ENCODE measurements around the gene TMCO6. TPM values are rescaled to one million over a fixed set of nuclear protein-coding genes. Genes with fewer than 3 reads are reported as not detected.
"Not testable (repeated sequence)": the region's sequence is repeated elsewhere in the genome, so short reads cannot be mapped to it uniquely, and the experiment has no call there.

The TMCO6 gene
- total RNA-seq, 4 donors from 2014 or later, result 16.1 to 48.7 (median 29.3) TPM

DNA sequence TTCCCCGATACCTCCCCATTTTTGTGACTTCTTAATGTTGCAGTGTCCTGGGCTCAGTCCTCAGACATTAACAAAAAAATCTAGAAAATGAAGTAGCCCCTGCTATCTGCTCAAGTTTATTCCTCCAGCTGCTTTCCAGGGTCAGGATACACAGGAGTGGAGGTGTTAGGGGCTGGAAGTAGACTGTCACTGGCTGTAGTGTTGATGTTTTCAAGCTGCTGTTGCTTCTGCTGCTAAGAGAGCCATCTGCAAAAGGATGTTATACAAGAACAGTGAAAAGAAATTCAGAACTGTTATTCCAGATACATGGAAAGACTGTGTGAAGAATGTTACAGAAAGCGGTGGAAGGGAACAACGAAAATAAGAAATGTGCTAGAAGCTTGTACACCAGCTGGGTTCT, 16.9 kb upstream of the TMCO6 start:
- Histone ChIP-seq H3K27ac (no peak overlapping the region), H3K9me3 (no peaks in the 10 kb centered on the region), H3K4me3 (replicated peaks in 1 of 3) (no peak overlapping the region), H3K27me3 (no peaks in the 10 kb centered on the region), H3K36me3 (no peaks in the 10 kb centered on the region), H3K4me1 (no peaks in the 10 kb centered on the region)
- WGBS, 2 donors, result 86 to 94% methylated on average over 3 of the region's 3 CpGs
- intact Hi-C loops (cut with DNase I), result no loop called here
- TF ChIP-seq, protein P1, sequence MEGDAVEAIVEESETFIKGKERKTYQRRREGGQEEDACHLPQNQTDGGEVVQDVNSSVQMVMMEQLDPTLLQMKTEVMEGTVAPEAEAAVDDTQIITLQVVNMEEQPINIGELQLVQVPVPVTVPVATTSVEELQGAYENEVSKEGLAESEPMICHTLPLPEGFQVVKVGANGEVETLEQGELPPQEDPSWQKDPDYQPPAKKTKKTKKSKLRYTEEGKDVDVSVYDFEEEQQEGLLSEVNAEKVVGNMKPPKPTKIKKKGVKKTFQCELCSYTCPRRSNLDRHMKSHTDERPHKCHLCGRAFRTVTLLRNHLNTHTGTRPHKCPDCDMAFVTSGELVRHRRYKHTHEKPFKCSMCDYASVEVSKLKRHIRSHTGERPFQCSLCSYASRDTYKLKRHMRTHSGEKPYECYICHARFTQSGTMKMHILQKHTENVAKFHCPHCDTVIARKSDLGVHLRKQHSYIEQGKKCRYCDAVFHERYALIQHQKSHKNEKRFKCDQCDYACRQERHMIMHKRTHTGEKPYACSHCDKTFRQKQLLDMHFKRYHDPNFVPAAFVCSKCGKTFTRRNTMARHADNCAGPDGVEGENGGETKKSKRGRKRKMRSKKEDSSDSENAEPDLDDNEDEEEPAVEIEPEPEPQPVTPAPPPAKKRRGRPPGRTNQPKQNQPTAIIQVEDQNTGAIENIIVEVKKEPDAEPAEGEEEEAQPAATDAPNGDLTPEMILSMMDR (IDR thresholded peaks at IDR 0.05), result no peak
- TF ChIP-seq POLR2A (IDR thresholded peaks at IDR 0.05), result no peak
- DNase-seq, result no peak

DNA sequence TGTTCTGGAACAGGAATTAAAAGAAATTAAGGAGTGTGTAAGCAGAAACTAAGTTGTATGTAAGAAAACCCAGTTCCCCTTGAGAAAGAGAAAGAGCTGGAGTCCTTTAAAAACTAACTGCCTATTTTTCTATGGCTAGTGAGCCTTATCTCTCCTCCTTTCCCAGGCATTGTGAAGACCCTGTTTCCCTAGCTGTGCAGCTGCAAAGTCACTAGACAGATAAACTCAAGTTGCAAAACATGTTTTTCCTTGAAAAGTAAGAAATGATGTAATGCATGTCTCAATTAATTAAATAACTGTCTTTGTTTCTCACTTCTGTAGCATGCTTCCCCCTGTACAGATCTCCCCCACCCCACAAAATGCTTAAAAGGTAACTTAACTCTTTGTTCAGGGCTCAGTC, 16.2 kb upstream of the TMCO6 start:
- H3K36me3 ChIP-seq; H3K4me1 ChIP-seq; H3K4me3 ChIP-seq (replicated peaks in 1 of 3); H3K9me3 ChIP-seq; H3K27me3 ChIP-seq; H3K27ac ChIP-seq; DNase-seq; intact Hi-C loops (cut with DNase I): not testable (repeated sequence)

DNA sequence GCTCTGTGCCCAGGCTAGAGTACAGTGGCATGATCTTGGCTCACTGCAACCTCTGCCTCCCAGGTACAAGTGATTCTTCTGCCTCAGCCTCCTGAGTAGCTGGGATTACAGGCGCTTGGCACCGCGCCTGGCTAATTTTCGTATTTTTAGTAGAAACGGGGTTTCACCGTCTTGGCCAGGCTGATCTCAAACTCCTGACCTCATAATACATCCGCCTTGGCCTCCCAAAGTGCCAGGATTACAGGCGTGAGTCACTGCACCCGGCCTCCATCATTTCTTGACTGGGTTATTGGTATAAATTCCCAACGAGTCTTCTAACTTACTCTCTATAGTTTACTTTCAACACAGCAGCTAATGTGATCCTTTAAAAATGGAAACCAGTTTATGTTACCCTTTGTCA, 14.4 kb upstream of the TMCO6 start:
- 87 to 88% methylated on average over 10 of the region's 10 CpGs for WGBS, 2 donors
- H3K27me3 ChIP-seq; DNase-seq; intact Hi-C loops (cut with DNase I); H3K4me1 ChIP-seq; H3K36me3 ChIP-seq; H3K4me3 ChIP-seq (replicated peaks in 1 of 3); H3K9me3 ChIP-seq; H3K27ac ChIP-seq: not testable (repeated sequence)

DNA sequence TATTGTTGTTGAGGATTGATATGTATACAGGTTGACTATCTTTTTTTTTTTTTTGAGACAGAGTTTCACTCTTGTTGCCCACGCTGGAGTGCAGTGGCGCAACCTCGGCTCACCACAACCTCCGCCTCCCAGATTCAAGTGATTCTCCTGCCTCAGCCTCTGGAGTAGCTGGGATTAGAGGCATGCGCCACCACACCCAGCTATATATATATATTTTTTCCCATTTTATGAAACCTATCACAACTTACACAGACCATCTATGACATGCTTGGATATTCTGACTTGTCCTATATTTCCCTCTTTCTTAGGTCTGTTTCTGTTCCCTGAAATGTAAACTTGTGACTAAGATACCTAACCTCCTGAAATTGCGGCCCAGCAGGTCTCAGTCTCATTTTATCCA, 11.3 kb upstream of the TMCO6 start:
- H3K4me3 ChIP-seq (replicated peaks in 1 of 3), result no peak overlapping the region
- no peaks in the 10 kb centered on the region for H3K36me3 ChIP-seq
- no peak for DNase-seq
- no peaks in the 10 kb centered on the region for H3K9me3 ChIP-seq
- TF ChIP-seq POLR2A (IDR thresholded peaks at IDR 0.05), result no peak
- TF ChIP-seq, protein P1 (IDR thresholded peaks at IDR 0.05), result no peak
- peaks cover 0 to 9% of the 10 kb centered on the region in 2 donors for H3K4me1 ChIP-seq
- intact Hi-C loops (cut with DNase I), result no loop called here
- 85 to 87% methylated on average over 6 of the region's 6 CpGs for WGBS, 2 donors
- no peak overlapping the region for H3K27ac ChIP-seq
- no peaks in the 10 kb centered on the region for H3K27me3 ChIP-seq

DNA sequence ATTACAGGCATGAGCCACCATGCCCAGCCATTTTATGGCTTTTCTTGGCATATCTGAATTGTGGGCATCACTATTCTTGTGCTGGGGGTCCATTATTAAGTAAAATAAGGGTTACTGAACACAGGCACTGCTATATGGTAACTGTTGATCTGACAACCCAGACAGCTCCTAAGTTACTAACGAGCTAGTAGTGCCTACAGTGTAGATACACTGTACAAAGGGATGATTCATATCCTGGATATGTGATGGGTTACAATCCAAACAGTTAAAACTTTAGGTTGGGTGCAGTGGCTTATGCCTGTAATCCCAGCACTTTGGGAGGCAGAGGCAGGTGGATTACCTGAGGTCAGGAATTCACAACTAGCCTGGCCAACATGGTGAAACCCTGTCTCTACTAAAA, 10.5 kb upstream of the TMCO6 start:
- TF ChIP-seq POLR2A (IDR thresholded peaks at IDR 0.05), result no peak
- TF ChIP-seq, protein P1 (IDR thresholded peaks at IDR 0.05), result no peak
- no peaks in the 10 kb centered on the region for H3K9me3 ChIP-seq
- no peak overlapping the region for H3K4me3 ChIP-seq (replicated peaks in 1 of 3)
- peaks cover 5 to 15% of the 10 kb centered on the region in 2 donors for H3K4me1 ChIP-seq
- intact Hi-C loops (cut with DNase I), result no loop called here
- WGBS, 2 donors, result 46 to 47% methylated on average over 1 of the region's 1 CpG
- H3K27me3 ChIP-seq, result no peaks in the 10 kb centered on the region
- H3K36me3 ChIP-seq, result no peaks in the 10 kb centered on the region
- no peak for DNase-seq
- H3K27ac ChIP-seq, result no peak overlapping the region

DNA sequence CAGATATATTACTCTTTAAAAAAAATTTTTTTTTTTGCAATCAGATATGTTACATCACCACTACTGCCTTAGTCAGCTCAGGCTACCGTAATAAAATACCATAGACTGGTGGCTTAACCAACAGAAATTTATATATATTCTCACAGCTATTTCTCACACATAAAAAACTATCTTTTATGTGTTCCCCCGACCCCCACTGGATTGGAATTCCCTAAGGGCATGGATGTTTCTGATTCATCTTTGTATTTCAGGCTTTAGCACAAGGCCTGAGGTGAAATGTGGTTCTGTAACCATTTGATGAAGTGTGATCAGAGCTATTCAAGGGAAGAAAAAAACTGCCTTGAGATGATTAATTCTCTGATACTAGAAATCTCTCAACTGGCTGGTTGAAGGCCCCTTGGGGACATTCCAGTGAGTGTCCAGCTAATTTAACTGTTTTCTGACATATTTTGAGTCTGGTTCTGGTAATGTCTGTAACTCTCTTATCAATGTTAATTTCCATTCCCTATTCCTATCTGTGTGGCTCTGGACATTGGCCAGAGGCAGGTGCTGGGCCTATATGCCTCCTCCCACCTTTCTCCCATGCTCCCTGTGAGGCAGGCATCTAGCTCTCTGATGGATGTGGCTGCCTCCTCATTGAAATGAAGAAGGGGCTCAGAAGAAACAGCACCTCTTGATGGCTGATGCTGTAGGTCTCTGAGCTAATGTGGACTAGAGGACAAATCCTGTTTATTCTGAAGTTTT, 8.8 kb upstream of the TMCO6 start:
- Histone ChIP-seq H3K4me3 (replicated peaks in 1 of 3) (no peak overlapping the region), H3K27me3 (no peaks in the 10 kb centered on the region), H3K27ac (no peak overlapping the region), H3K9me3 (no peaks in the 10 kb centered on the region), H3K36me3 (no peaks in the 10 kb centered on the region), H3K4me1 (peaks cover 5 to 18% of the 10 kb centered on the region in 2 donors)
- intact Hi-C loops (cut with DNase I), result loop anchor here (10.0 kb wide), 1 partner anchor 256 kb away; no protein-coding TSS in a partner anchor
- no peak for DNase-seq
- WGBS, 2 donors, result 78 to 81% methylated on average over 2 of the region's 2 CpGs
- TF ChIP-seq POLR2A (IDR thresholded peaks at IDR 0.05), result no peak
